NCI-H524 treated with DMSO at 0.1 percent for 48 hours (cell line): ENCODE data around the gene NOB1.
"Not testable (repeated sequence)": the region's sequence is repeated elsewhere in the genome, so short reads cannot be mapped to it uniquely, and the experiment has no call there.

ENCODE experiments used
- DNase-seq: peaks from one replicate; lab custom pipeline; 2025; lab: John Stamatoyannopoulos, UW

Gene NOB1

DNA sequence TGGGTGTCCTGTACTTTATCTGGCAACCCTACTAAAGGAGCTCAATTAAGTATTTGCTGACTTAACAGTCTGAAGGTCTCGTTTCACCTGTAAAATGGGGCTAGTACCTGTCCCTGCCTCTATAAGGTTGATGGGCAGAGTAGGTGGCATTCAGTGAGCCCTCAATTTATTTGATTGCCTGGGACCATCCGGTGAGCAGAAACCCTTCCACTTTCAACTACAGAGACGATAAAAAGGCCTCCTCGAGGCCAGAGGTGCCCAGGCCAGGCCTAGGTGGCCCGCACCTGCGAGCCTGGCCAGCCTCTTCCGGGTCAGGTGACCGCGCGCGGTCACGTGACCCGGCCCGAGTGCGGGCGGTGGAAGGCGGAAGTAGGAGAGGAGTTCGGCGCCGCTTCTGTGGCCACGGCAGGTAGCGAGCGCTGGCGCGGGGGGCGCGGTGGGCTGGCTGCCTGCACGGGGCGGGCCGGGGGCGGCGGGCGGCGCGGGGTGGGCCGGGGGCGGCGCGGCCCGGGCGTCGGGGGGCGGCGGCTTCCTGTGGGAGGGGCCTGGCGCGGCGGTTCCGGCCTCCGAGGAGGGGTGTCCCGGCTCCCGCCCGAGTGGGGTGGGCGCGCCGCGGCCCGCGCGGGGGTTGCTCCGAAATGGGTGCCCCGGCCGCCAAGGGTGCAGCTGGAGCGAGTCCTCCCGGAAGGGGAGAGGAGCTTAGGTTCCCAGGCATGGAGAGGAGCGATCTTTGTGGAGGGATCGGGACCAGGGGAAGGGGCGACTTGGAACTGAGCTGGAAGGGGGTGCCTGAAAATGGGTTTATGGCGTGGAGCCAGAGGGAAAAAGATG, 7.5 kb upstream of the NOB1 start, which contains the start of gene WWP2:
TSS of gene WWP2 (plus strand) at position 350 of the 831 bp plus-strand sequence. CDS start 24,679 bp downstream, outside the sequence.
- DNase-seq, result no peak

DNA sequence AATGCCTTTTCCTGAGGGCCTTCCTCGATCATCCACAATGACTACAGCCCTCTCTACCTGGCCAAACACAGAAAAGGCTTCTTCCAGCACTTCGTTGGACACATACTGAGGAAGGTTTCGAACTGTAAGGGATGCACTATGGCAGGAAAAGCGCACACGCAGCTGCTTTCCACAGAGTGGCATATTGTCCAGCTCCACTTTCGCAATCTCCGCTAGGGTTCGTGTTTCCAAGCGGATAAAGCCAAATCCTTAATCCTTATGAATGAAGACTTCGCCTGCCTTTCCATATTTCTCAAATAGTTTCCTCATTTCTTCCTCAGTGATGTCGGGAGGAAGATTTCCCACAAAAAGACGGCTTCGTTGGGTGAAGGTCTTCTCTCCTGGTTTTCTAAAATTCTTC, 2.6 kb upstream of the NOB1 start:
- DNase-seq, result not testable (repeated sequence)

DNA sequence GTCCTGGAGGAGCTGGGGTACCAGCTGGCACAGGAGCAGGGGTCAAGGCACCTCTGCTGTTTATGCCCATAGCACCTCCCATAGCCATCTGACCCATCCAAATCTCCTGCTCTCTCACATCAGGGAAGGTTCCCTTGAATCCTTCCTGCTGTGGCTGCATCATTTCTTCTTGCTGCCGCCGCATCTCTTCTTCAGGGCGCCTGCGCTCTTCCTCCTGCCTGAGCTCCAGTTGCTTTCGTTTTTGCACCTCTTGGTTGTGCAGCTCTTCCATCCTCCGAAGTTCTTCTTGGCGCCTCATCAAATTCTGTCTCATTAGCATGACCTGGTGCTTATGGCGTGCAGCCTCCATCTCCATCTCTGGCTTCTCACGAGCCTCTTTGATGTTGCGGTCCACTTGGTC, 2.0 kb upstream of the NOB1 start:
- no peak for DNase-seq

DNA sequence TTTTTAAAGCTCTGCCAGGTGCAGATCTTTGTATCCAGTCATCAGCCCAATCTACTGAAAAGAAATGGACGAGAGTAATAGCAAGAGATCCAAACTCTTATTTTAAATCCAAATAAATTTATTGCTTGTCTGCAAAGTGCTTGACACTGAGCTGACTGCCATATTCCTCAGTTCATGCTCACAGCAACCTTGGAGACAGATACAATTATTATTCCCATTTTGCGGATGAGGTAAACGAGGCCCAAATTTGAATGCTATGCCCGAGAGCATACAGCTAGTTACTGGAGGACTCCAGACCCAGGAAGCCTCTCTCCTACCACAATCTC, 620 bp downstream of the NOB1 start:
- no peak for DNase-seq

DNA sequence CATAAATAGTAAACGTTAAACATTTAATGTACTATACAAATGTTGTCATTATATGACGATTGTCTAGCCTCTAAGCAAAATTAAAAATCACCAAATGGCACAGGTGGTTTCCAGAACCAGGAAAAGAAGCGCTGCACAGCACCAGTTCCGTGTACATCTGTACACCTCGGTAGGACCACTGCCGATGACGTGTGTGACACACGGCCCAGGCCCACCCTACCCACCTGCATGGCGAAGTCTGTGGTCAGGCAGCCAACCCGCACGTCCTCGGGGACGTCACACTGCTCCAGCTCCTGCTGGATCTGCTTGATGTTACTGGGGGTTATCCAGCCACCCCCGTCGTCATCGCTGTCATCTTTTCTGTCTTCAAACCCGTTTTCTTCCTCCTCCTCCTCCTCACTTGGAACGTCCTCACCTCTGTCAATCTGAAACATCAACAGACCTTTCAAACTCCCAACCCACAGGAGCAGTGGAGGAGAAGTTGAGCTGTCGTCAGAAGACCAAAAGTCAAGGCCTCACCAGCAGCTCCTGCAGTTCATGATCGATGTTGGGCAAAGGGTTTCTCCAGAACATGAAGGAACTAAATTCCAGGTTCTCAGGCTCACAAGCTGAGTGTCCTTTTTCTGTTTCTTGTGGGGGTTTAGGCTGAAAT, 5.9 kb downstream of the NOB1 start:
- DNase-seq, result no peak

DNA sequence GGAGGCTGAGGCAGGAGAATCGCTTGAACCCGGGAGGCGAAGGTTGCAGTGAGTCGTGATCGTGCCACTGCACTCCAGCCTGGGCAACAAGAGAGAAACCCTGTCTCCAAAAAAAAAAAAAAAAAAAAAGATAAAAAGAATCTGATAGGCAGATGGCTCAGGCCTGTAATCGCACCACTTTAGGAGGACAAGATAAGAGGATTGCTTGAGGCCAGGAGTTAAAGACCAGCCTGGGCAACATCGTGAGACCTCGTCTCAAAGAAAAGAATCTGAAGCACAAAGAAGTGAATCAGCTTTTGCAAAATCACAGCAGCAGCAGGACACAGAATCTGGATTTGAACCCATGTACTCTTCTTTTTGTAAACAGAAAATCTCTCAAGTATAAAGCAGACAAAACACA, 7.6 kb downstream of the NOB1 start:
- no peak for DNase-seq

DNA sequence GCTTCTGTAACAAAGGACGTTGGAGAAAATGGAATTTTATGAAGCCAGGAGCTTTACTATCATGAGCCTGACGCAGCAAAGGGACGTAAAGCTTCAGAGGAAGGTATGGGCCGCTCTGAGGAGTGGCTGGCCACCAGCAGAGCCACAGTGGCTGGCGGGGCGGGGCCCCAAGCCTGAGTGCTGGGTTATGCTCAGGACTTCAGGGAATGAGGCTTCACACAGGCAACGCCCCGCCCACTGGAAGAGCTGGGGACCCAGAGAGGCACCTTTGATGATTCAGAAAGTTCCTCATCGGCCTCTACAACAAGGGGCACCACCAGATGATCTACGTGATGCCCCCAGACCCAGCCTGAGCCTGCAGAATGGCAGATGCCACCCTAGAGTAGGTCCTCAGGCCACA, 8.8 kb downstream of the NOB1 start:
- no peak for DNase-seq

DNA sequence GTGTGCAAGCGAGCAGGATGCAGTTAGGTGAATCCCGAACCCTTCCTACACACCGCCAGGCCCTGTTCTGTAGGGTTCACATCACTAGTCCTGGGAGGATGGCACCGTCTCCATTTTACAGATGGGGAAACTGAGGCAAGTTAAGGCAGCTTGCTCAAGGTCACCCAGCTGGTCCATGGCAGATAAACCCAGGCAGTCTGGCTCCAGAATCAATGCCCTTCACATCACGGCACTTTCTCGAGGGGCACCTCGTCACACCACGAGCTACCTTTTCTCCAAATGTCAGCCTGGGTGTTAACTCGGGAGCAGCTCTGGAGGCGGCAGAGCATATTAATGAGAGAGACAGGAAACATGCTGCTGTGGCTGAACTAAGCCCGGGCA, 9.5 kb downstream of the NOB1 start:
- no peak for DNase-seq

DNA sequence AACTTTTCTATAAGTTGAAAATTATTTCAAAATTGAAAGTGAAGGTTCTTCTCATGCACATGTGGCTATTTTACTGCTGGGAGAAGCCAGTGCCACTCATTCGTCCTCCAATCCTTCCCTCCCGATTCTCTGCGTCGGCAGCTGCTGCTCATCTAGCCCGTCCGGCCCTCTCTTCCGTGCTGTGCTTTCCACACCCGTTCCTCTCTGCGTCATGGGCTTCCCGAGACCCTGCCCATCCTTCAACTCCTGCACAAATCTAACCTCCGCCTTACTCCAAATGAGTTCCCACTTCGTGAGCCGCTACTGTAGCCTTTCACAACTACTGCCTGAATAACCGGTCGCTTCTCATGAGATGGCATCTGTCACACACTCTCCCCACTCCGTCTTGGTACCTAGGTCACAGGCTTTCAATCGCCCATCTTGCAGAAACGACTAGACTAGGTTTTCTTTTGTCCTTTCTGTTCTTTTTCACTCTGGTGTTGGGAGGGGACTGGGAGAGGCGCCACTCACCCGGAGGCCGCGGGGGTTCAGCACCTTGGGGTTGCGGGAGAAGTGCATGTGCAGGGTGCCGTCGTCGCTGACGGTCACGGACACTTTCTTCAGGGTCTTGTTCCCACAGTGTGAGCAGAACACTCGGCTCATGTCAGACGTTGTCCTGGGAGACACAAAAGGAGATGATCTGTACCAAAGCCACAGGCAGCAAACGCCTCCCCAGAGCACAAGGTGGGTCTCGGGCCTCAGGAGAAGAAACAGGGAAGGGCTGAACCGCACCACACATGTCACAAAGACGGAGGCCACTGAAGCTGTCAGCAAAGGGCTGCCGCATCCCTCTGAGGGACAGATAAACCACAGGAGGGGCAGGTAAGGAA, 10.1 kb downstream of the NOB1 start:
- DNase-seq, result no peak

DNA sequence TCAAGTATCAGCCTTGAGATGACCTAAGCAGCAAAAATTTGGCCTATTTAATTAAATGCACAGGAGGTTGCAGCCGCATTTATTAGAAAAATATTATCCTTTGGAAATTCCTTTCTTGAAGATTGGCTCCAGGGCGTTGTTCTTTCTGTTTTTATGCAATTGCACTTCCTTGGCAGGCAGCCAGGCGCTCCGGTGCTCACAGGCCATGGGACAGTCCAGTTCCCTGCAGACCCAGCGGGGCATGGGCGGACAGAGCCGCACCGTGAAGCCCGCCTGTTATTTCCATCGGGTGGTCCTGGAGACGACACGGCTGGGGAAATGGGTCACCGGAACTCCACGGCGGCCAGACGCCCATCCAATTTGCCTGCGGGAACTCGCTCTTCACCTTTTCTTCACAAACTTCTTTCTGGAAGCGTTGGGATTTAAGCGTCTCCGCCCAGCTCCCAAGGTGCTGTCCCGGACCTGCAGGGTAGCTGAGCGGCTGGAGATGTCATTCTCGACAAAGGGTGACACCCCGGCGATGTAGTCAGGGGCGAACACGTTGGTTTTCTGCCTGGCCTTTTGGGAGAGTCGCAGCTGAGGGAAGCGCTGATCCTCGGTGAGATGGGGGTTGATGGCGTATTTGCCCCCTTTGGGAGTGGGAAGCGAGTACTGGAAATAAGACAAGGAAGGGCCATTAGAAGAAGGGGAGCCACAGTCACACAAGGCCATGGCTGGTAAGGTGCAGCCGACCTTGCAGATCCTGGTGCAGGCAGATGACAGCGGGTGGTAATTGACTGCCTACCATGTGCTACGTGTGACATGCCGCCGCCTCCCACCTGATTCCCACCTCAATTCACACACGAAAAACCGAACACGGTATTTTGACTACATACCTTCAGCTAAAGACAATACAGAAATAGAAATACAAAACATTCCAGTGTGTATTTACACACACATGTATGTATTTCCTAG, 12.5 kb downstream of the NOB1 start:
- no peak for DNase-seq

DNA sequence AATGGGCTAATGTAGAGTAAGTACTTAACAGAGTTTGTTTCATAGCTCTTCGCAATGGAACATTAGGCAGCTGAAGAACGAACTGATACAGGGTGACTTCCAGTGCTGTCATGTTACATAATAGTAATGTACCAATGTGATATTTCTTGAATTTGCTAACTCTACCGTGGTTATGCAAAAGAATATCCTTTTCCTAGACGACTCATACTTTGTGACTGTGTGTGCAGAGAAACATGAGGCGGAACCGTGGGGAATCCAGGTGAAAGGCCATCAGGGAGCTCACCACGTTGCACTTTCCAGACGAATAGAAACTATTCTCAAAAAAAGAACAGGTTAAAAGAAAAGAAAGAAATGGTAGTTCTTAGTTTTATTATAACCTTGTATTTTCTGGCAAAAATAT, 13.2 kb downstream of the NOB1 start:
- no peak for DNase-seq

DNA sequence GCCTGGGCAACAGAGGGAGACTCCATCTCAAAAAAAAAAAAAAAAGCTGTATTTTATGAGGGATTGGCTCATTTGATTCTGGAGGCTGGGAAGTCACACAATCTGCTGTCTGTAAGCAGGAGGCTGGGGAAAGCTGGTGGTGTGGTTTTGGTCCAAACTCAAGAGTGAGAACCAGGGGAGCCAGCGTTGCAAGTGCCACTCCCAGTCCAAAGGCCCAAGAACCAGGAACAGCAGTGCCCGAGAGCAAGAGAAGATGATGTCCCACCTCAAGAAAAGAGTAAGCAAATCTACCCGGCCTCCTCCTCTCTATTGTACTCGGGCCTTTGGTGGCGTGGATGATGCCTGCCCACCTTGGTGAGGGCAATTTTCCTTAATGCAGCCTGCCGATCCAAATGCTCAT, 22.6 kb downstream of the NOB1 start:
- no peak for DNase-seq

DNA sequence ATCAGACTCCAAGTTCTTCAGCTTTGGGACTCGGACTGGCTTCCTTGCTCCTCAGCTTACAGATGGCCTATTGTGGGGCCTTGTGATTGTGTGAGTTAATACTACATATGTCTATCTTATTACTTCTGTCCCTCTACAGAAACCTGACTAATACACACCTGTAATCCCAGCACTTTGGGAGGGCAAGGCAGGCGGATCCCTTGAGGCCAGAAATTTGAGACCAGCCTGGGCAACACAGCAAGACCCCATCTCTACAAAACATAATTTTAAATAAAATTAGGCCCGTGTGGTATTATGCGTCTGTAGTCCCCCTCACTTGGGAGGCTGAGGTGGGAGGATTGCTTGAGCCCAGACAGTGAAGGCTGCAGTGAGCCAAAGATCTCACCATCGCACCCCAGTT, 23.4 kb downstream of the NOB1 start:
- DNase-seq, result not testable (repeated sequence)

DNA sequence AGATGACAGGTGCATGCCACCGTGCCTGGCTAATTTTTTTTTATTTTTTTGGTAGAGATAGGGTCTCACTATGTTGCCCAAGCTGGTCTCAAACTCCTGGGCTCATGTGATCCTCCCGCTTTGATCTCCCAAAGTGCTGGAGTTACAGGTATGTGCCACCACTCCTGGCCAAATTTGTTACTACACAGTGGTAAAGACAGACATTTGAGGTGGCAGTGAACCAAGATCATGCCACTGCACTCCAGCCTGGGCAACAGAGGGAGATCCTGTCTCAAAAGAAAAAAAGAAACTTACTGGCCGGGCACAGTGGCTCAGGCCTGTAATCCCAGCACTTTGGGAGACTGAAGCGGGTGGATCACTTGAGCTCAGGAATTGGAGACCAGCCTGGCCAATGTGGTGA, 25.7 kb downstream of the NOB1 start:
- DNase-seq, result not testable (repeated sequence)

DNA sequence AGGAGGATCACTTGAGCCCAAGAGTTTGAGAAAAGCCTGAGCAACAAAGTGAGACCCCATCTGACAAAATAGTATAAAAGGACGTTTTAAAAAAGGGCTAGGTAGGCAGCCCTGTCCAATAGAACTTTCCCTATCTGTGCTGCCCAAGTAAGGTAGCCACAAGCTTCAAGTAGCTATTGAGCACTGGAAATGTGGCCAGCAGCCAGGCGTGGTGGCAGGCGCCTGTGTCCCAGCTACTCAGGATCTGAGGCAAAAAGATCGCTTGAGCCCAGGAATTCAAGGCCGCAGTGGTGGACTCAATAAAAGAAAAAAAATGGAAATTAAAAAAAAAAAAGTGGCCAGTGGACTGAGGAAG, 26.8 kb downstream of the NOB1 start:
- DNase-seq, result no peak

DNA sequence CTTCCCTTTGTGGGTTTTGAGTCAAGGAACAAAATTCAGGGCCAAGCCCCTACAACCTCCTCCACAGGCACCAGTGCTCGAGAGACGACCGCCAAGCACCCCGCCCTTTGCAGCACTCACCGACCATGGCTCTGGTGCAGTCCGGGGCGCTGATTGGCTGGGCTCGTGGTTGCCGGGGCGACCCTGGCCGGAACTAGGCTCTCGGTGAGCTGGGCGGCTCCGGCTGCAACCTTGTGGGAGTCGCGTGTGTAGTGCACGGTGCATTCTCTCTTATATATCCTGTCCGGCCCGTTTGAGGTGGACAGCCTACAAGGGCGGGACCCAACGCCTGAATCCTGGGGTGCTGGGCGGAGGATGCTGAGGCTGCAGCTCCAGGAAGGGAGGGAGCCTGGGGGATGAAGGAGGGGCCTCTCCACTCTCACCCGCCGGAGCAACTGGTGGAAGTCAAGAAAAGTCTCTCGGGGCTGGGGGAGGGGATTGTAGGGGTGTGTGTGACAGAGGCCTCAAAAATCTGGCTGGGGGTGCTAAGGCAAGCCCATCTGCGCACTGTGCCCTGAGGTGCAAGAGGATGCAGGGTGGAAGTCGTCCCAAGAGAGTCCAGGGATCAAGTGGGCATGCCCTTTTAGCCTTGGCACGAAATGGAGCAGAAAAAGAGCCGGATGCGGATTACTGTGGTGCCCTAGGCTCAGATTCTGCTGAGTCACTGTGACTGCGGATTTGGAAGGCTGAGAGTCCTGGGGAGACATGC, 28.2 kb downstream of the NOB1 start, which contains the start of gene NQO1:
TSS of gene NQO1 (minus strand) at position 248 of the 748 bp plus-strand sequence. CDS start at position 127, 121 bp downstream.
- DNase-seq, result peak; percentile 81

DNA sequence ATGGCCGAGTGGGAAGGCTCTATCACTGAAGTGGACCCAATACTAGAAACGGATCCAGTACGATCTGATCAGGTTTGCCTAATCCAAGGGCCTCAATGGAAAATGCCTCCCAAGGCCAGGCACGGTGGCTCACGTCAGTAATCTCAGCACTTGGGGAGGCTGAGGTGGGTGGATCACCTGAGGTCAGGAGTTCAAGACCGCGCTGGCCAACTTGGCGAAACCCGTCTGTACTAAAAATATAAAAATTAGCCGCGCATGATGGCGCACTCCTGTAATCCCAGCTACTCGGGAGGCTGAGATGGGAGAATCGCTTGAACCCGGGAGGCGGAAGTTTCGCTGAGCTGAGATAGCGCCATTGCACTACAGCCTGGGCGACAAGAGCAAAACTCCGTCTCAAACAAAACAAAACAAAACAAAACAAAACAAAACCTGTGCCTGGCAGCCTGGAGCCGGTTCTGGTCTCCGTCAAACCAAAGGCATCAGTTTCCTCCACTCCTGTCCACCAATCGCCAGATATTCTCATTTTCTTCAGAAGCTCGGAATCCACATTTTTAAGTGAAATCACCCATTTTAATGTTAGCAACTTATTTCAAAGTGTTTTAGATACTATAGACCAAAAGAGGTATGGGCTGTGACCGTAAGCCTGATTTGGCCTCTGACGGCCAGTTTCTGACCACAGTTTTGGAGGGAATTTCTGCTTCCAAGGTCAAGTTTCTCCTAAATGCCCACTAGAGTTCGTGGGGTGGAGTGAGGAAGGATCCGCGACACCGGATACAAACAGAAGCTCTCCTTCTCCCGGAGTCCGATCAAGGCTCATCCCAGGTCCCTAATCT, 29.0 kb downstream of the NOB1 start:
- no peak for DNase-seq

DNA sequence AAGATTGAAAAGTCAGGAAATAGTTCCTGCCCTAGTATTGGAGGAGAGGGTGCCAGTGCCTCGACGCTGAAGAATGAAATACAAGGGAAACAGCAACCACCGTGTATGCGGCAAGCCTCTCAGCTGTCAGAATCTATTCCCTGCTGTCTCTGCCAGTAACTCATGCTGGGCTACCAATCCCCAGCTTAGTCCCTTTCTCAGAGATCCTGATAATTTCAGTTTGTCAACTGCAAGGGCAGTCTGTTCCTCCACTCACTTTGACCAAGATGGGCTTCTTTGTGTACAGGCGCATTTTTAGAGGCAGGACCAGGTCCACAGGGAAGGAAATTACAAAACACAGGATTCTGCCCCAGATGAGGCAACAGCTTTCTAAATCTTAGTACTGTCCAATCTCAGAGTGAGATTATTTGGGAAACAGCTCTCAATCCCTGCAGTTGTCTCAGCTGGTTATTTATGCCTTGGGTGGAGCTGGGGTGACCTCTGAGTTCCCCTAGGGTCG, 29.7 kb downstream of the NOB1 start:
- no peak for DNase-seq

DNA sequence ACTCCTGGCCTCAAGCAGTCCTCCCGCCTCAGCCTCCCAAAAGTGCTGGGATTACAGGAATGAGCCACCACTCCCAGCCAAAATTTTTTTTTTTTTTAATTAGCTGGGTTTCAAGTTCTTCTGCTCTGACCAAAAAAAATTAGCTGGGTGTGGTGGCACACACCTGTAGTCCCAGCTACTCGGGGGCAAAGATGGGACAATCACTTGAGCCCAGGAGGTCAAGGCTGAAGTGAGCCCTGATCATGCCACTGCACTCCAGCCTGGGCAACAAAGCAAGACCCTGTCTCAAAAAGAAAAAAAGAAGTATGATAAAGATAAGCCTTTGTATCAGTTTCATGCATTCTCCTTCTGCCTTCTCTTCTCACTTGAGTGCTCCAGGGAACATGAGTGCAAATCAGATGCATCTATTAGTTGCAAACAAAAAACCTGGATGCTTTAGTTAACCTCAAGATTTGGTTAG, 30.3 kb downstream of the NOB1 start:
- no peak for DNase-seq
